HepG2 (cell line): ENCODE measurements around the gene NFE2L2.

ENCODE experiments used
- ATM ChIP-seq: fragments of 450-650 bp; IDR thresholded peaks from 2 replicates; pipeline ENCODE4 v1.7.1; 2017; ENCODE audit warnings: mild to moderate bottlenecking, borderline replicate concordance
- EP300 ChIP-seq, 3 experiments: sonication (generic) in 1 of 3; formaldehyde crosslinking in 1 of 3; IDR thresholded peaks; 2 replicates each; pipeline versions ENCODE4 v1.5.1 to v1.6.1; 2011 to 2020; ENCODE audit warnings: low read depth in 2 of 3, low read length in 2 of 3, borderline replicate concordance in 1 of 3, improper control_type of control experiment in 1 of 3, mild to moderate bottlenecking in 1 of 3, missing genetic modification reagents in 1 of 3, moderate library complexity in 1 of 3
- HNRNPH1 ChIP-seq: fragments of 200-400 bp; formaldehyde crosslinking; optimal IDR thresholded peaks from 2 replicates; pipeline ENCODE3; 2017; ENCODE audit warnings: mild to moderate bottlenecking, low read depth, low read length
- POLR2AphosphoS5 ChIP-seq: IDR thresholded peaks from 2 replicates; pipeline ENCODE4 v1.6.1; 2012; ENCODE audit warnings: low read depth, low read length
- SP2 ChIP-seq: sonication (generic); formaldehyde crosslinking; IDR thresholded peaks from 2 replicates; pipeline ENCODE4 v1.5.1; 2020; ENCODE audit warnings: mild to moderate bottlenecking, missing genetic modification reagents
- SRY ChIP-seq: sonication (generic); formaldehyde crosslinking; IDR thresholded peaks from 2 replicates; pipeline ENCODE4 v1.8.0; 2022; ENCODE audit warnings: mild to moderate bottlenecking, missing genetic modification reagents
- TAF1 ChIP-seq: sonication (generic); formaldehyde crosslinking; IDR thresholded peaks from 2 replicates; pipeline ENCODE4 v1.4.0; 2020; ENCODE audit warnings: missing genetic modification reagents
- ZNF367 ChIP-seq: sonication (generic); formaldehyde crosslinking; IDR thresholded peaks from 2 replicates; pipeline ENCODE4 v1.4.0; 2020; ENCODE audit warnings: missing genetic modification reagents, borderline replicate concordance
- ZNF558 ChIP-seq: sonication (generic); formaldehyde crosslinking; IDR thresholded peaks from 2 replicates; pipeline ENCODE4 v1.9.0; 2022; ENCODE audit warnings: mild to moderate bottlenecking, missing genetic modification reagents, borderline replicate concordance
- TF ChIP-seq, protein P1 (sequence below): sonication (generic); formaldehyde crosslinking; conservative IDR thresholded peaks from 2 replicates; pipeline ENCODE4 v1.5.0; 2020; ENCODE audit warnings: missing genetic modification reagents
- TF ChIP-seq, protein P2 (sequence below): IDR thresholded peaks from 2 replicates; pipeline ENCODE4 v1.6.1; 2016
- TF ChIP-seq, protein P3 (sequence below): sonication (generic); formaldehyde crosslinking; IDR thresholded peaks from 2 replicates; pipeline ENCODE4 v1.5.0; 2020; ENCODE audit warnings: mild to moderate bottlenecking, missing genetic modification reagents, moderate library complexity
- TF ChIP-seq, protein P4 (sequence below): IDR thresholded peaks from 2 replicates; pipeline ENCODE4 v1.6.1; 2012; ENCODE audit warnings: low read length, improper control_type of control experiment
- TF ChIP-seq, protein P5 (sequence below): sonication (generic); formaldehyde crosslinking; IDR thresholded peaks from 2 replicates; pipeline ENCODE4 v1.4.0; 2020; ENCODE audit warnings: missing genetic modification reagents

DNA sequence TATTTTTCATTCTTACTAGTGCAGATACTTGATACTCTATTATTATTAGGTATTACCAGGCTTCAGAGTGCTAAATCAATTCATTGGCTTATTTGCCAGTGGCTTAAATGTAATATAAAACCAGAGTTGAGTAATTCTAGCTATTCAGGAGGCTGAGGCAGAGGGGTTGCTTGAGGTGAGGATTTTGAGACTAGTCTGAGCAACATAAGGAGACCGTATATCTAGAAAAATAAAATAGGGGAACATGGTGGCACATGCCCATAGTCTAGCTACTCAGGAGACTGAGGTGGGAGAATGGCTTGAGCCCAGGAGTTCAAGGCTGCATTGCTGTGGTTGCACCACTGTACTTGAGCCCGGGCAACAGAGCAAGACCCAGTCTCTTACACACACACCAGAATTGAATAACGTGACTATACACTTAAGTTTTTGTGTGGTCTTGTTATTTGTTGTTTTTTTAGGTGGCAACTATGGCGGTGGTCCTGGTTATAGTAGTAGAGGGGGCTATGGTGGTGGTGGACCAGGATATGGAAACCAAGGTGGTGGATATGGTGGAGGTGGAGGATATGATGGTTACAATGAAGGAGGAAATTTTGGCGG is 47.2 kb downstream of the NFE2L2 start:
- TF ChIP-seq, protein P1, sequence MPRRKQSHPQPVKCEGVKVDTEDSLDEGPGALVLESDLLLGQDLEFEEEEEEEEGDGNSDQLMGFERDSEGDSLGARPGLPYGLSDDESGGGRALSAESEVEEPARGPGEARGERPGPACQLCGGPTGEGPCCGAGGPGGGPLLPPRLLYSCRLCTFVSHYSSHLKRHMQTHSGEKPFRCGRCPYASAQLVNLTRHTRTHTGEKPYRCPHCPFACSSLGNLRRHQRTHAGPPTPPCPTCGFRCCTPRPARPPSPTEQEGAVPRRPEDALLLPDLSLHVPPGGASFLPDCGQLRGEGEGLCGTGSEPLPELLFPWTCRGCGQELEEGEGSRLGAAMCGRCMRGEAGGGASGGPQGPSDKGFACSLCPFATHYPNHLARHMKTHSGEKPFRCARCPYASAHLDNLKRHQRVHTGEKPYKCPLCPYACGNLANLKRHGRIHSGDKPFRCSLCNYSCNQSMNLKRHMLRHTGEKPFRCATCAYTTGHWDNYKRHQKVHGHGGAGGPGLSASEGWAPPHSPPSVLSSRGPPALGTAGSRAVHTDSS (CRISPR knock-in tag): no peak
- TF ChIP-seq, protein P2, sequence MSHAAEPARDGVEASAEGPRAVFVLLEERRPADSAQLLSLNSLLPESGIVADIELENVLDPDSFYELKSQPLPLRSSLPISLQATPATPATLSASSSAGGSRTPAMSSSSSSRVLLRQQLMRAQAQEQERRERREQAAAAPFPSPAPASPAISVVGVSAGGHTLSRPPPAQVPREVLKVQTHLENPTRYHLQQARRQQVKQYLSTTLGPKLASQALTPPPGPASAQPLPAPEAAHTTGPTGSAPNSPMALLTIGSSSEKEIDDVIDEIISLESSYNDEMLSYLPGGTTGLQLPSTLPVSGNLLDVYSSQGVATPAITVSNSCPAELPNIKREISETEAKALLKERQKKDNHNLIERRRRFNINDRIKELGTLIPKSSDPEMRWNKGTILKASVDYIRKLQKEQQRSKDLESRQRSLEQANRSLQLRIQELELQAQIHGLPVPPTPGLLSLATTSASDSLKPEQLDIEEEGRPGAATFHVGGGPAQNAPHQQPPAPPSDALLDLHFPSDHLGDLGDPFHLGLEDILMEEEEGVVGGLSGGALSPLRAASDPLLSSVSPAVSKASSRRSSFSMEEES: no peak
- TF ChIP-seq ZNF367: no peak
- 0 out of 2 replicates have a peak, but pooled peaks have one; percentile 26 for TF ChIP-seq POLR2AphosphoS5
- TF ChIP-seq HNRNPH1: no peak
- no peak for TF ChIP-seq ZNF558 (CRISPR knock-in tag)
- TF ChIP-seq, protein P3, sequence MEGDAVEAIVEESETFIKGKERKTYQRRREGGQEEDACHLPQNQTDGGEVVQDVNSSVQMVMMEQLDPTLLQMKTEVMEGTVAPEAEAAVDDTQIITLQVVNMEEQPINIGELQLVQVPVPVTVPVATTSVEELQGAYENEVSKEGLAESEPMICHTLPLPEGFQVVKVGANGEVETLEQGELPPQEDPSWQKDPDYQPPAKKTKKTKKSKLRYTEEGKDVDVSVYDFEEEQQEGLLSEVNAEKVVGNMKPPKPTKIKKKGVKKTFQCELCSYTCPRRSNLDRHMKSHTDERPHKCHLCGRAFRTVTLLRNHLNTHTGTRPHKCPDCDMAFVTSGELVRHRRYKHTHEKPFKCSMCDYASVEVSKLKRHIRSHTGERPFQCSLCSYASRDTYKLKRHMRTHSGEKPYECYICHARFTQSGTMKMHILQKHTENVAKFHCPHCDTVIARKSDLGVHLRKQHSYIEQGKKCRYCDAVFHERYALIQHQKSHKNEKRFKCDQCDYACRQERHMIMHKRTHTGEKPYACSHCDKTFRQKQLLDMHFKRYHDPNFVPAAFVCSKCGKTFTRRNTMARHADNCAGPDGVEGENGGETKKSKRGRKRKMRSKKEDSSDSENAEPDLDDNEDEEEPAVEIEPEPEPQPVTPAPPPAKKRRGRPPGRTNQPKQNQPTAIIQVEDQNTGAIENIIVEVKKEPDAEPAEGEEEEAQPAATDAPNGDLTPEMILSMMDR (CRISPR knock-in tag): no peak
- TF ChIP-seq, protein P4, sequence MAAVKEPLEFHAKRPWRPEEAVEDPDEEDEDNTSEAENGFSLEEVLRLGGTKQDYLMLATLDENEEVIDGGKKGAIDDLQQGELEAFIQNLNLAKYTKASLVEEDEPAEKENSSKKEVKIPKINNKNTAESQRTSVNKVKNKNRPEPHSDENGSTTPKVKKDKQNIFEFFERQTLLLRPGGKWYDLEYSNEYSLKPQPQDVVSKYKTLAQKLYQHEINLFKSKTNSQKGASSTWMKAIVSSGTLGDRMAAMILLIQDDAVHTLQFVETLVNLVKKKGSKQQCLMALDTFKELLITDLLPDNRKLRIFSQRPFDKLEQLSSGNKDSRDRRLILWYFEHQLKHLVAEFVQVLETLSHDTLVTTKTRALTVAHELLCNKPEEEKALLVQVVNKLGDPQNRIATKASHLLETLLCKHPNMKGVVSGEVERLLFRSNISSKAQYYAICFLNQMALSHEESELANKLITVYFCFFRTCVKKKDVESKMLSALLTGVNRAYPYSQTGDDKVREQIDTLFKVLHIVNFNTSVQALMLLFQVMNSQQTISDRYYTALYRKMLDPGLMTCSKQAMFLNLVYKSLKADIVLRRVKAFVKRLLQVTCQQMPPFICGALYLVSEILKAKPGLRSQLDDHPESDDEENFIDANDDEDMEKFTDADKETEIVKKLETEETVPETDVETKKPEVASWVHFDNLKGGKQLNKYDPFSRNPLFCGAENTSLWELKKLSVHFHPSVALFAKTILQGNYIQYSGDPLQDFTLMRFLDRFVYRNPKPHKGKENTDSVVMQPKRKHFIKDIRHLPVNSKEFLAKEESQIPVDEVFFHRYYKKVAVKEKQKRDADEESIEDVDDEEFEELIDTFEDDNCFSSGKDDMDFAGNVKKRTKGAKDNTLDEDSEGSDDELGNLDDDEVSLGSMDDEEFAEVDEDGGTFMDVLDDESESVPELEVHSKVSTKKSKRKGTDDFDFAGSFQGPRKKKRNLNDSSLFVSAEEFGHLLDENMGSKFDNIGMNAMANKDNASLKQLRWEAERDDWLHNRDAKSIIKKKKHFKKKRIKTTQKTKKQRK: no peak
- TF ChIP-seq ATM: no peak
- no peak for TF ChIP-seq EP300 (IDR thresholded peaks at IDR 0.05; ENCODE audit: low read depth in 2 of 2, low read length in 2 of 2)
- TF ChIP-seq EP300 (CRISPR knock-in tag; IDR thresholded peaks at IDR 0.05; ENCODE audit: borderline replicate concordance): no peak
- TF ChIP-seq, protein P5, sequence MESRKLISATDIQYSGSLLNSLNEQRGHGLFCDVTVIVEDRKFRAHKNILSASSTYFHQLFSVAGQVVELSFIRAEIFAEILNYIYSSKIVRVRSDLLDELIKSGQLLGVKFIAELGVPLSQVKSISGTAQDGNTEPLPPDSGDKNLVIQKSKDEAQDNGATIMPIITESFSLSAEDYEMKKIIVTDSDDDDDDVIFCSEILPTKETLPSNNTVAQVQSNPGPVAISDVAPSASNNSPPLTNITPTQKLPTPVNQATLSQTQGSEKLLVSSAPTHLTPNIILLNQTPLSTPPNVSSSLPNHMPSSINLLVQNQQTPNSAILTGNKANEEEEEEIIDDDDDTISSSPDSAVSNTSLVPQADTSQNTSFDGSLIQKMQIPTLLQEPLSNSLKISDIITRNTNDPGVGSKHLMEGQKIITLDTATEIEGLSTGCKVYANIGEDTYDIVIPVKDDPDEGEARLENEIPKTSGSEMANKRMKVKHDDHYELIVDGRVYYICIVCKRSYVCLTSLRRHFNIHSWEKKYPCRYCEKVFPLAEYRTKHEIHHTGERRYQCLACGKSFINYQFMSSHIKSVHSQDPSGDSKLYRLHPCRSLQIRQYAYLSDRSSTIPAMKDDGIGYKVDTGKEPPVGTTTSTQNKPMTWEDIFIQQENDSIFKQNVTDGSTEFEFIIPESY (CRISPR knock-in tag): no peak
- no peak for TF ChIP-seq SP2 (CRISPR knock-in tag)
- no peak for TF ChIP-seq TAF1 (CRISPR knock-in tag)
- TF ChIP-seq SRY (CRISPR knock-in tag): no peak
